Parathyroid adenoma (tissue), 2 donors: ENCODE measurements around the gene CABP7.

Experiments
- H2AFZ ChIP-seq: fragments of 300-600 bp; sonication (generic); one replicate; pipeline ENCODE4 v1.7.0; 2017; ENCODE audit warnings: antibody characterized with exemption, mild to moderate bottlenecking
- H3K27ac ChIP-seq: fragments of 300-600 bp; sonication (generic); one replicate; pipeline ENCODE4 v1.7.0; 2017
- H3K27me3 ChIP-seq: fragments of 300-600 bp; sonication (generic); one replicate; pipeline ENCODE4 v1.7.0; 2017; ENCODE audit warnings: low read length; ENCODE audit not compliant: control insufficient read depth, insufficient read depth
- H3K36me3 ChIP-seq: fragments of 300-600 bp; sonication (generic); one replicate; pipeline ENCODE4 v1.7.0; 2017; ENCODE audit warnings: low read length; ENCODE audit not compliant: control insufficient read depth, insufficient read depth
- H3K4me1 ChIP-seq: fragments of 300-600 bp; sonication (generic); one replicate; pipeline ENCODE4 v1.7.0; 2017; ENCODE audit warnings: control low read depth
- H3K4me2 ChIP-seq: fragments of 300-600 bp; sonication (generic); one replicate; pipeline ENCODE4 v1.7.0; 2017; ENCODE audit warnings: low read length
- H3K4me3 ChIP-seq: fragments of 300-600 bp; sonication (generic); one replicate; pipeline ENCODE4 v1.7.0; 2017; ENCODE audit warnings: low read depth, low read length
- H3K79me2 ChIP-seq: fragments of 300-600 bp; sonication (generic); one replicate; pipeline ENCODE4 v1.7.0; 2017; ENCODE audit warnings: control low read depth
- H3K9ac ChIP-seq: fragments of 300-600 bp; sonication (generic); one replicate; pipeline ENCODE4 v1.7.0; 2017; ENCODE audit warnings: mild to moderate bottlenecking
- H3K9me3 ChIP-seq: fragments of 300-600 bp; sonication (generic); one replicate; pipeline ENCODE4 v1.7.0; 2017; ENCODE audit warnings: low read length; ENCODE audit not compliant: control insufficient read depth
- TF ChIP-seq, protein P1 (sequence below): fragments of 300-600 bp; sonication (generic); IDR thresholded peaks from one replicate; pipeline ENCODE4 v1.7.0; 2017; ENCODE audit warnings: antibody characterized with exemption, mild to moderate bottlenecking
- donor health status: primary hyperparathyroidism.

The CABP7 gene

GRCh38 chr22:29732883-29733282 is 13.1 kb downstream of the CABP7 start:
- no peaks in the 10 kb centered on the region for H3K36me3 ChIP-seq
- no peak overlapping the region for H3K9ac ChIP-seq
- H3K27ac ChIP-seq = no peak overlapping the region
- TF ChIP-seq, protein P1, sequence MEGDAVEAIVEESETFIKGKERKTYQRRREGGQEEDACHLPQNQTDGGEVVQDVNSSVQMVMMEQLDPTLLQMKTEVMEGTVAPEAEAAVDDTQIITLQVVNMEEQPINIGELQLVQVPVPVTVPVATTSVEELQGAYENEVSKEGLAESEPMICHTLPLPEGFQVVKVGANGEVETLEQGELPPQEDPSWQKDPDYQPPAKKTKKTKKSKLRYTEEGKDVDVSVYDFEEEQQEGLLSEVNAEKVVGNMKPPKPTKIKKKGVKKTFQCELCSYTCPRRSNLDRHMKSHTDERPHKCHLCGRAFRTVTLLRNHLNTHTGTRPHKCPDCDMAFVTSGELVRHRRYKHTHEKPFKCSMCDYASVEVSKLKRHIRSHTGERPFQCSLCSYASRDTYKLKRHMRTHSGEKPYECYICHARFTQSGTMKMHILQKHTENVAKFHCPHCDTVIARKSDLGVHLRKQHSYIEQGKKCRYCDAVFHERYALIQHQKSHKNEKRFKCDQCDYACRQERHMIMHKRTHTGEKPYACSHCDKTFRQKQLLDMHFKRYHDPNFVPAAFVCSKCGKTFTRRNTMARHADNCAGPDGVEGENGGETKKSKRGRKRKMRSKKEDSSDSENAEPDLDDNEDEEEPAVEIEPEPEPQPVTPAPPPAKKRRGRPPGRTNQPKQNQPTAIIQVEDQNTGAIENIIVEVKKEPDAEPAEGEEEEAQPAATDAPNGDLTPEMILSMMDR = no peak
- no peaks in the 10 kb centered on the region for H3K27me3 ChIP-seq
- no peaks in the 10 kb centered on the region for H3K79me2 ChIP-seq
- H2AFZ ChIP-seq = no peak overlapping the region
- H3K4me2 ChIP-seq = no peak overlapping the region
- no peaks in the 10 kb centered on the region for H3K4me1 ChIP-seq
- H3K9me3 ChIP-seq = no peaks in the 10 kb centered on the region
- H3K4me3 ChIP-seq = no peak overlapping the region

DNA sequence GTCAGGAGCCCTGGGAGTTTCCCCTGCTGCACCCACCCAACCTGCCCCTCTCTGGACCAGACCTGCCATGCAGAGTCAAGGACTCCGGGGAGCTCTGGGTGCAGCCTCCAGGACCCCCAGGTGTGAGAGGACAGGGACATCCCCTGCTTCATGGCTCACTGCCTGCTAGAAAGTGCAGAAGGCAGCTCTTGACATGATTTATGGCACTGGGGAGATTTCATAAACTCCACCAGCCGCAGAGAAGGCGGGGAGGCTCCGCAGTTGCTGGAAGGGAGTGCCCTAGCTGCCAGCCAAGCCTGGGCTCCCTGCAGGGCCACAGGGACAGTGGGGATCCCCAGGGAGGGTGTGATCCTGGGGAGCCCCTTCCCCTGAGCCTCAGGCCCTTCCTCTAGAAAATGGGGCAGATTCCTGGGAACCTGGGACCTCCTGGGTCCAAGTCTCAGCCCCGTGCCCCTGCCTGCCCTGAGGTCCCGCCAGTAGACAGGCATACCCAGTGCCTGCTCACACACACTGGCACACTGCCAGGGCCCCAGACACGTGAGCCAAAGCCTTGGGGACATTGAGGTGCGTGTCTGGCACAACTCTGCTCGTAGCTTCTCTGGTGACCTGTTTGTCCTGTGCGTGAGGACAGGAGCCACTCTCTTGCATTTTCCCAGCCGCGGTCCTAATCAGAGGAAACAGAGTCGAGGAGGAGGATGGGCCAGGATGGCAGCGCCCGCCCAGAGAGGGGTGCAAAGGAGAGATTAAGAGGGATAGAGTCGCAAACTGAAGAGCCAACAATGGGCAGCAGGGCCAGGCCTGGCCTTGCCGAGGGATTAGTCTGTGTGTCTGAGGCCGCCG is 13.8 kb downstream of the CABP7 start:
- H3K9ac ChIP-seq = no peak overlapping the region
- H3K79me2 ChIP-seq = no peaks in the 10 kb centered on the region
- no peaks in the 10 kb centered on the region for H3K36me3 ChIP-seq

DNA sequence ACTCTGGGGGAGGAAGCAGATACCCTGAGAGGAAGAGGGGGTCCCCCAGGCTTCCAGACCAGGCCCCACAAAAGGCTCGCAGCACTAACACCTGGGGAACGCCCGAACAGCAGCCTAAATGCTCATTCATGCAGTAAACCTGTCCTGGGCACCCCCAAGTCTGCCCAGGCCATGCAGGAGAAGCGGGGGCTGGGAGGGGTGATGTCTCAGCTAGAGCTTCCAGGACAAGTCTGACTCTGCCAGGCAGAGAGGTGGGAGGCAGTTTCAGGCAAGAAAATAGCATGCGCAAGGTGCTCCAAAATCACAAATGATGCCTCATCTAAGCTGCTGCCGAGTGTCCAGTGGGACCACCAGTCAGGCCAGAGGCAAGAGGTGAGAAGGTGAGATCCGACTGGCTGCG is 14.6 kb downstream of the CABP7 start:
- H2AFZ ChIP-seq = no peak overlapping the region
- TF ChIP-seq, protein P1 = no peak
- no peak overlapping the region for H3K4me2 ChIP-seq
- H3K4me1 ChIP-seq = no peaks in the 10 kb centered on the region
- no peak overlapping the region for H3K4me3 ChIP-seq
- H3K36me3 ChIP-seq = no peaks in the 10 kb centered on the region
- no peak overlapping the region for H3K27ac ChIP-seq
- no peaks in the 10 kb centered on the region for H3K9me3 ChIP-seq
- no peaks in the 10 kb centered on the region for H3K79me2 ChIP-seq
- no peaks in the 10 kb centered on the region for H3K27me3 ChIP-seq
- no peak overlapping the region for H3K9ac ChIP-seq

More for the DNA sequence above, 13.8 kb downstream of the CABP7 start:
- Histone ChIP-seq H3K4me1 (no peaks in the 10 kb centered on the region), H3K9me3 (no peaks in the 10 kb centered on the region), H3K27ac (no peak overlapping the region), H3K4me3 (no peak overlapping the region), H3K27me3 (no peaks in the 10 kb centered on the region), H3K4me2 (no peak overlapping the region), H2AFZ (no peak overlapping the region)
- TF ChIP-seq, protein P1 = no peak

GRCh38 chr22:29734838-29735237 is 15.0 kb downstream of the CABP7 start:
- H3K36me3 ChIP-seq = no peaks in the 10 kb centered on the region
- H3K27ac ChIP-seq = no peak overlapping the region
- H3K4me1 ChIP-seq = no peaks in the 10 kb centered on the region

More at GRCh38 chr22:29734838-29735237, 15.0 kb downstream of the CABP7 start:
- no peak overlapping the region for H2AFZ ChIP-seq
- H3K79me2 ChIP-seq = no peaks in the 10 kb centered on the region
- no peaks in the 10 kb centered on the region for H3K9me3 ChIP-seq
- H3K4me2 ChIP-seq = no peak overlapping the region
- no peaks in the 10 kb centered on the region for H3K27me3 ChIP-seq
- H3K9ac ChIP-seq = no peak overlapping the region
- TF ChIP-seq, protein P1 = no peak
- H3K4me3 ChIP-seq = no peak overlapping the region
